HG02763 (cell line): ENCODE data around the gene MYO9A.

ENCODE experiments used
- ATAC-seq: cut with Tn5 transposase; IDR thresholded peaks from one replicate; pipeline ENCODE4 v1.9.1; 2021; ENCODE audit warnings: mild to moderate bottlenecking, moderate library complexity; ENCODE audit not compliant: unreplicated experiment

MYO9A gene

GRCh38 chr15:71970435-71970834 lies 147.5 kb downstream of the MYO9A start:
- ATAC-seq: no peak

GRCh38 chr15:71962537-71962936 lies 155.4 kb downstream of the MYO9A start:
- no peak for ATAC-seq

GRCh38 chr15:71957026-71957425 lies 160.9 kb downstream of the MYO9A start:
- no peak for ATAC-seq

GRCh38 chr15:71951134-71951533 lies 166.8 kb downstream of the MYO9A start:
- no peak for ATAC-seq

- no peak for ATAC-seq
Observed at GRCh38 chr15:71945012-71945411, 172.9 kb downstream of the MYO9A start.

GRCh38 chr15:71943806-71944205 lies 174.1 kb downstream of the MYO9A start:
- ATAC-seq: no peak

GRCh38 chr15:71939981-71940588 lies 177.9 kb downstream of the MYO9A start:
- no peak for ATAC-seq

- no peak for ATAC-seq
Observed at GRCh38 chr15:71937650-71938311, 180.2 kb downstream of the MYO9A start.

- no peak for ATAC-seq
Observed at GRCh38 chr15:71934446-71934845, 183.5 kb downstream of the MYO9A start.

GRCh38 chr15:71932689-71933088 lies 185.3 kb downstream of the MYO9A start:
- ATAC-seq: no peak

GRCh38 chr15:71931261-71931660 lies 186.7 kb downstream of the MYO9A start:
- ATAC-seq: no peak

- no peak for ATAC-seq
Observed at GRCh38 chr15:71925145-71925544, 192.8 kb downstream of the MYO9A start.

GRCh38 chr15:71921191-71921590 lies 196.8 kb downstream of the MYO9A start:
- ATAC-seq: no peak

- no peak for ATAC-seq
Observed at GRCh38 chr15:71920573-71920972, 197.4 kb downstream of the MYO9A start.

GRCh38 chr15:71916834-71917233 lies 201.1 kb downstream of the MYO9A start:
- ATAC-seq: no peak

- ATAC-seq: no peak
Observed at GRCh38 chr15:71914092-71914491, 203.9 kb downstream of the MYO9A start.

GRCh38 chr15:71899674-71900073 lies 218.3 kb downstream of the MYO9A start:
- ATAC-seq: no peak

- ATAC-seq: no peak
Observed at GRCh38 chr15:71893691-71894090, 224.3 kb downstream of the MYO9A start.

GRCh38 chr15:71892335-71892734 lies 225.6 kb downstream of the MYO9A start:
- no peak for ATAC-seq

GRCh38 chr15:71891026-71891425 lies 226.9 kb downstream of the MYO9A start:
- no peak for ATAC-seq

- no peak for ATAC-seq
Observed at GRCh38 chr15:71889947-71890346, 228.0 kb downstream of the MYO9A start.

GRCh38 chr15:71889385-71889784 lies 228.6 kb downstream of the MYO9A start:
- no peak for ATAC-seq

GRCh38 chr15:71888797-71889196 lies 229.2 kb downstream of the MYO9A start:
- ATAC-seq: no peak
